GM12864 (cell line): ENCODE data around the gene ZPR1.

Source experiments
- DNase-seq: peaks from one replicate; pipeline ENCODE4 v3.0.0-alpha.2; 2011; ENCODE audit warnings: low read depth
- H3K4me3 ChIP-seq: 2 replicates; pipeline ENCODE4 v1.5.1; 2011; ENCODE audit warnings: mild to moderate bottlenecking, low read depth, low read length, control low read depth
- TF ChIP-seq, protein P1 (sequence below): IDR thresholded peaks from 2 replicates; pipeline ENCODE4 v1.5.1; 2011; ENCODE audit warnings: low read depth, mild to moderate bottlenecking, moderate library complexity, low read length, control low read depth, inconsistent platforms; ENCODE audit errors: missing control alignments

Gene ZPR1

DNA sequence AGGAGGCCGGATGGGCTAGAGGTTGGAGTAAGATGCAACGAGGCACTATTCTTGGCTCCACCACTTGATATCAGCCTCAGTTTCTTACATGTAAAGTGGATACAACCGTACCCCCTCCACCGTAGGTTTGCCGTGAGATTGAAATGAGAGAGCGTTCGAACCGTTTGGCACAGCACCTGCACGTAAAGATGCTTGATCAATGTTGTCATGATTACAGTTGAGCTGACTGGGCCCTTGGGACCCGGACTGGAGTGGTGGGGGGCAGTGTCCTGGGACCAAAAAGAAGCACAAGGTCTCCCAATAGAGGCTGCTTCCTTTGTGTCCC, 45.6 kb upstream of the ZPR1 start:
- no peak for DNase-seq
- no peak overlapping the region for H3K4me3 ChIP-seq
- TF ChIP-seq, protein P1, sequence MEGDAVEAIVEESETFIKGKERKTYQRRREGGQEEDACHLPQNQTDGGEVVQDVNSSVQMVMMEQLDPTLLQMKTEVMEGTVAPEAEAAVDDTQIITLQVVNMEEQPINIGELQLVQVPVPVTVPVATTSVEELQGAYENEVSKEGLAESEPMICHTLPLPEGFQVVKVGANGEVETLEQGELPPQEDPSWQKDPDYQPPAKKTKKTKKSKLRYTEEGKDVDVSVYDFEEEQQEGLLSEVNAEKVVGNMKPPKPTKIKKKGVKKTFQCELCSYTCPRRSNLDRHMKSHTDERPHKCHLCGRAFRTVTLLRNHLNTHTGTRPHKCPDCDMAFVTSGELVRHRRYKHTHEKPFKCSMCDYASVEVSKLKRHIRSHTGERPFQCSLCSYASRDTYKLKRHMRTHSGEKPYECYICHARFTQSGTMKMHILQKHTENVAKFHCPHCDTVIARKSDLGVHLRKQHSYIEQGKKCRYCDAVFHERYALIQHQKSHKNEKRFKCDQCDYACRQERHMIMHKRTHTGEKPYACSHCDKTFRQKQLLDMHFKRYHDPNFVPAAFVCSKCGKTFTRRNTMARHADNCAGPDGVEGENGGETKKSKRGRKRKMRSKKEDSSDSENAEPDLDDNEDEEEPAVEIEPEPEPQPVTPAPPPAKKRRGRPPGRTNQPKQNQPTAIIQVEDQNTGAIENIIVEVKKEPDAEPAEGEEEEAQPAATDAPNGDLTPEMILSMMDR, result no peak

DNA sequence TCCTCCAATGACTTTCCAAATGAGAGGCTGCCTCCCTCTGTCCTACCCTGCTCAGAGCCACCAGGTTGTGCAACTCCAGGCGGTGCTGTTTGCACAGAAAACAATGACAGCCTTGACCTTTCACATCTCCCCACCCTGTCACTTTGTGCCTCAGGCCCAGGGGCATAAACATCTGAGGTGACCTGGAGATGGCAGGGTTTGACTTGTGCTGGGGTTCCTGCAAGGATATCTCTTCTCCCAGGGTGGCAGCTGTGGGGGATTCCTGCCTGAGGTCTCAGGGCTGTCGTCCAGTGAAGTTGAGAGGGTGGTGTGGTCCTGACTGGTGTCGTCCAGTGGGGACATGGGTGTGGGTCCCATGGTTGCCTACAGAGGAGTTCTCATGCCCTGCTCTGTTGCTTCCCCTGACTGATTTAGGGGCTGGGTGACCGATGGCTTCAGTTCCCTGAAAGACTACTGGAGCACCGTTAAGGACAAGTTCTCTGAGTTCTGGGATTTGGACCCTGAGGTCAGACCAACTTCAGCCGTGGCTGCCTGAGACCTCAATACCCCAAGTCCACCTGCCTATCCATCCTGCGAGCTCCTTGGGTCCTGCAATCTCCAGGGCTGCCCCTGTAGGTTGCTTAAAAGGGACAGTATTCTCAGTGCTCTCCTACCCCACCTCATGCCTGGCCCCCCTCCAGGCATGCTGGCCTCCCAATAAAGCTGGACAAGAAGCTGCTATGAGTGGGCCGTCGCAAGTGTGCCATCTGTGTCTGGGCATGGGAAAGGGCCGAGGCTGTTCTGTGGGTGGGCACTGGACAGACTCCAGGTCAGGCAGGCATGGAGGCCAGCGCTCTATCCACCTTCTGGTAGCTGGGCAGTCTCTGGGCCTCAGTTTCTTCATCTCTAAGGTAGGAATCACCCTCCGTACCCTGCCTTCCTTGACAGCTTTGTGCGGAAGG, 44.8 kb upstream of the ZPR1 start:
- TF ChIP-seq, protein P1, result peak; percentile 9
- DNase-seq, result no peak
- H3K4me3 ChIP-seq, result no peak overlapping the region

DNA sequence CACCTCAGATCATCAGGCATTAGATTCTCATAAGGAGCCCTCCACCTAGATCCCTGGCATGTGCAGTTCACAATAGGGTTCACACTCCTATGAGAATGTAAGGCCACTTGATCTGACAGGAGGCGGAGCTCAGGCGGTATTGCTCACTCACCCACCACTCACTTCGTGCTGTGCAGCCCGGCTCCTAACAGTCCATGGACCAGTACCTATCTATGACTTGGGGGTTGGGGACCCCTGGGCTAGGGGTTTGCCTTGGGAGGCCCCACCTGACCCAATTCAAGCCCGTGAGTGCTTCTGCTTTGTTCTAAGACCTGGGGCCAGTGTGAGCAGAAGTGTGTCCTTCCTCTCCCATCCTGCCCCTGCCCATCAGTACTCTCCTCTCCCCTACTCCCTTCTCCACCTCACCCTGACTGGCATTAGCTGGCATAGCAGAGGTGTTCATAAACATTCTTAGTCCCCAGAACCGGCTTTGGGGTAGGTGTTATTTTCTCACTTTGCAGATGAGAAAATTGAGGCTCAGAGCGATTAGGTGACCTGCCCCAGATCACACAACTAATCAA, 44.0 kb upstream of the ZPR1 start:
- DNase-seq, result no peak
- TF ChIP-seq, protein P1, result no peak
- H3K4me3 ChIP-seq, result no peak overlapping the region

- DNase-seq, result no peak
- TF ChIP-seq, protein P1, result no peak
- no peak overlapping the region for H3K4me3 ChIP-seq
Measured at GRCh38 chr11:116830184-116830912, 42.5 kb upstream of the ZPR1 start.

GRCh38 chr11:116829525-116830183, 41.8 kb upstream of the ZPR1 start, which contains the start of gene APOC3:
Gene APOC3 (plus strand): TSS chr11:116829907. CDS start chr11:116830583, 676 bp downstream.
- no peak for DNase-seq
- H3K4me3 ChIP-seq, result no peak within 1 kb of the TSS
- TF ChIP-seq, protein P1, result no peak

GRCh38 chr11:116828632-116829524, 41.1 kb upstream of the ZPR1 start:
- DNase-seq, result no peak
- no peak overlapping the region for H3K4me3 ChIP-seq
- TF ChIP-seq, protein P1, result no peak
